Epithelial cell of esophagus (primary cell): ENCODE results near the gene TMEM151B.
"Not testable (repeated sequence)": the region's sequence is repeated elsewhere in the genome, so short reads cannot be mapped to it uniquely, and the experiment has no call there.

Experiments
- DNase-seq: peaks from one replicate; pipeline ENCODE4 v3.0.0; 2010; ENCODE audit warnings: low read depth
- H3K4me3 ChIP-seq: 2 replicates; pipeline ENCODE4 v1.5.1; 2011; ENCODE audit warnings: mild to moderate bottlenecking, low read length, control low read depth
- TF ChIP-seq, protein P1 (sequence below): IDR thresholded peaks from 2 replicates; pipeline ENCODE4 v1.5.1; 2011; ENCODE audit warnings: low read depth, mild to moderate bottlenecking, low read length, control low read depth, inconsistent platforms; ENCODE audit not compliant: insufficient read depth; ENCODE audit errors: missing control alignments

TMEM151B gene

DNA sequence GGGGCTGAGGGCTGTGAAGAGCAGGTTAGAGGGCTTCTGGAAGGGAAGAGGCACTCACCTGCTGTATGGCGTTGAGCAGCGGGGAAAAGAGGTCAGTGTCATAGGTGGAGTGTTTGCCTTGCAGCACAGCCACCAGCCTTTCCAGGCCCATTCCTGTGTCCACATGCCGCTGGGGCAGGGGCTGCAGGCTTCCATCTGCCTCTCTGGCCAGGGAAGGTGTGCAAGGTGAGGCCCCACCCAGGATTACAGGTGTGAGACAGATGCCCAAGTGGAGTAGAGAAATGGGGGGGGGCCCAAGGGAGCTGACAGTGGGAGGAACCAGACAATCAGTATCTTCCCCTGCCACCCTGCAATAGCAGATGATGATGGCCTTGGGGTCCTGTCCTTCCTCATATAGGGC lies 40.0 kb downstream of the TMEM151B start:
- DNase-seq: no peak
- no peak overlapping the region for H3K4me3 ChIP-seq
- TF ChIP-seq, protein P1, sequence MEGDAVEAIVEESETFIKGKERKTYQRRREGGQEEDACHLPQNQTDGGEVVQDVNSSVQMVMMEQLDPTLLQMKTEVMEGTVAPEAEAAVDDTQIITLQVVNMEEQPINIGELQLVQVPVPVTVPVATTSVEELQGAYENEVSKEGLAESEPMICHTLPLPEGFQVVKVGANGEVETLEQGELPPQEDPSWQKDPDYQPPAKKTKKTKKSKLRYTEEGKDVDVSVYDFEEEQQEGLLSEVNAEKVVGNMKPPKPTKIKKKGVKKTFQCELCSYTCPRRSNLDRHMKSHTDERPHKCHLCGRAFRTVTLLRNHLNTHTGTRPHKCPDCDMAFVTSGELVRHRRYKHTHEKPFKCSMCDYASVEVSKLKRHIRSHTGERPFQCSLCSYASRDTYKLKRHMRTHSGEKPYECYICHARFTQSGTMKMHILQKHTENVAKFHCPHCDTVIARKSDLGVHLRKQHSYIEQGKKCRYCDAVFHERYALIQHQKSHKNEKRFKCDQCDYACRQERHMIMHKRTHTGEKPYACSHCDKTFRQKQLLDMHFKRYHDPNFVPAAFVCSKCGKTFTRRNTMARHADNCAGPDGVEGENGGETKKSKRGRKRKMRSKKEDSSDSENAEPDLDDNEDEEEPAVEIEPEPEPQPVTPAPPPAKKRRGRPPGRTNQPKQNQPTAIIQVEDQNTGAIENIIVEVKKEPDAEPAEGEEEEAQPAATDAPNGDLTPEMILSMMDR: no peak

DNA sequence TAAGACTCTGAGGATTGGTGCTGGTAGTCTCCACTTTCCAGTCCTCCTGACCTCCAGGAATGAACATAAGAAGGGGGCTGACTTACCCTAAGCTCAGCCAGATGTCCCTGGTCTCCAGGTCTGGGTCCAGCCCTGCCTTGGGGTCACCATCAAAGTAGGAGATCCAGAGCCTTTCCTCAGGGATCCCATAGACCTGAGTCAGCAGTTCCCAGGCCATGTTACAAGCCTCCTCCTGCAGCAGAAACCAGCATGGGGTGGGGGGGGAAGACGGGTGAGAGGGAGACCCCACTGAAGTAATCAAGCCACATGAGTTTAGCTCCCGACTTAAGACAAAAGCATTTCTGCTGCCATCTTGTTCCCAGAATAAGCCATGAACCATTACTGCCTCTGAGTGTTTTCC lies 41.1 kb downstream of the TMEM151B start:
- TF ChIP-seq, protein P1: no peak
- no peak for DNase-seq

DNA sequence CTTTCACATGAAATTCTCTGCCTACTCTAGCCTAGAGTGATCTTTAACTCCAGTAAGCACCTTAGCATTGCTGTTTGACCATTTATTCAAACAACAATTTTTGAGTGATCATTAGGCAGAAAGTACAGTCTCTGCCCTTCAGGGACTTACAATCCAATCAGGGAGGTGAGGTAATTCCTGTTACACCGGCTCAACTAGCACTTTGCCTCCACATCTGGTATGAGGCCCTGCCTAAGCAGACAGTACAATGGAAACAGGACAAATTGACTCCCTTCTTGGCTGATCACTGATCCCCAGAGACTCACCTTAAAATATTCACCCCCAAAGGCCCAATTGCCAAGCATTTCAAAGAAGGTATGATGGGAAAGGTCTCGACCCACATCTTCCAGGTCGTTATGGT lies 41.5 kb downstream of the TMEM151B start:
- TF ChIP-seq, protein P1: no peak
- H3K4me3 ChIP-seq: peak overlapping the region; percentile 85
- DNase-seq: peak; percentile 51

More for the DNA sequence above, 41.1 kb downstream of the TMEM151B start:
- H3K4me3 ChIP-seq: no peak overlapping the region

DNA sequence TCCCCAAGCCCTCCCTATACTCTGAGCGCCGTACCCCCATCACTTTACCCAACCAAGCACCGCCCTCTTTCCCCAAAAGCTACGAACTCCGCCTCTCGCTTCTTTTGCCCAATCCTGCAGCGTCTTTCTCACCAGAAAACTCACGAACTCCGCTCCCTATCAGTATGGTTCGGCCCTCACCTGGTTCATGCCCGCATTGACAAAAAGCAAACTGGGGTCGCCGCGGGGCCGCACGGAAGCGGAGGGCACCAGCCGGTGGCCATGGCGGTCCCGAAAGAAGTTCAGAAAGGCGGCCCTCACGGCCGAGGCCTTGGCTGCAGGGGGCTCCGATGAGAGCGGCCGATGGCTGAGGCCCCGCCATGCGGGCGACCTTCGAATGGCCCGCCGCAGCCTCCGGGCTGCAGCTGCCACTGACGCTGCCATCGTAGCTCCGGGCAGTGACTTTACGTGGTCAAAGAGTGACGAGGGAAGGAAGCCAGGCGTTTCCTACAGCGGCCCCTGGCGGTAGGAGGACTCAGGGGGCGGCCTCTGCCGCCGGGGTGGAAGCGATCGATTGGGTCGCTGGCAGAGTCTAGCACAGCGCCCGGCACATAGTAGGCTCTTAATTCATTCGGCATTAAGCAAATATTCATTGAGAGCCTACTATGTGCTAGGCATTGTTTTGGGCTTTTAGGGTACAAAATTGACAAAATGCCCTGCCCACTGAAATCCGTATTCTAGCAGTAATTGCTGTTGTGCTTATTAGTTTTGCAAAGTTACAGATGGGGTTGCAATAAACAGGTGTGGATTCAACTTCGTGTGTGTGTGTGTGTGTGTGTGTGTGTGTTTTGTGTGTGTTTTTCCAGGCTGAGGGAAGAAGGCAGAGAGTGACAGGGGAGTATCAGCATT lies 42.9 kb downstream of the TMEM151B start, which contains the start of gene AARS2:
Gene AARS2 (minus strand): TSS at position 447 of the 888 bp plus-strand sequence. CDS start 24 bp downstream, at position 423.
- TF ChIP-seq, protein P1: peak; percentile 97
- peak; percentile 83 for DNase-seq
- H3K4me3 ChIP-seq: peak within 1 kb of the TSS; percentile 85

DNA sequence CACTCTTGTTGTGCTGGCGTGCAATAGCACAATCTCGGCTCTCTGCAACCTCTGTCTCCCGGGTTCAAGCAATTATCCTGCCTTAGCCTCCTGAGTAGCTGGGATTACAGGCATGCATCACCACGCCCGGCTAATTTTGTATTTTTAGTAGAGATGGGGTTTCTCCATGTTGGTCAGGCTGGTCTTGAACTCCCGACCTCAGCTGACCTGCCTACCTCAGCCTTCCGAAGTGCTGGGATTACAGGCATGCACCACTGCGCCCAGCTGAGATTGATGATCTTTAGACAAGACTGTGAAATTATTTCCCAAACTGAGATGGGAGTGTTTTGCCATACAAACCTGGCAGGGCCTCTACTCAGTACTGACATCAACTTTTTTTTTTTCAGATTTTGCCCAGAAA lies 44.4 kb downstream of the TMEM151B start:
- not testable (repeated sequence) for DNase-seq, H3K4me3 ChIP-seq

DNA sequence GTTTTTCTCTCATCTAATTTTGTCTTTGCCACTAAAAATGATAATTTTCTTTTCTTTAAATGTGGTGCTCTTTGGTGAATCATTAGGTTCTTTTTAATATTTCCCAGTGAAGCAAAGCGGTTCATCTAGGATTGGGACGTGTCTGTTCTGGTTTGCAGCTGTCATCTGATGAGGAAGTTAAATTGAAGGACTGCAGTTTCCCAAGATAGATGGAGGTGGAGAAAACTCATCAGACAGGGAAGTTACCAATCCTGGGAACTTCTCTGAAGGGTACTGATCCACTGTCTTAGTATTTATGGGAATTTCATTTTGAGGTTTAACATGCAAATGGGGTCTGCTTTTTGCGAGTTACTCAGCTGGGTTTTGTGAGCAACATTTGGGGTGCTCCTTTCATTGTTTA lies 45.3 kb downstream of the TMEM151B start:
- TF ChIP-seq, protein P1: no peak
- H3K4me3 ChIP-seq: no peak overlapping the region
- DNase-seq: peak; percentile 65

DNA sequence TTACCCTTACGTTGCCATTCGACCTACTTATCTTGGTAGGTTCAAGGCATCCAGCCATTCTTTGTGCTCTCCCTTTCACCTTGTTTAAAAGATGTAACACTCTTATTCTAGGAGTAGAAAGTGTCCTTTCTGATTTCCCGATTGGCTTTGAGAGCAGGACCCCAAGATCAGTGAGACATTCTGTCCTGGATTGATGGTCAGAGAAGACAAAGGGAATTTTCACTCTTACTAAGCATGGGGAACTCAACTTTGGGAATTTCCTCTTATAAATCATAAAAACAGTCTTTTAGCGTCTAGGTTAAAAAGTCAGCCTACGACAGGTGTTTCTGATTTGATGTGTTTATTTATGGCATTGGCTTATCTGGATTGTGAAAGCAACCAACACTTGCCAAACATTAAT lies 45.7 kb downstream of the TMEM151B start:
- H3K4me3 ChIP-seq: no peak overlapping the region
- TF ChIP-seq, protein P1: no peak
- DNase-seq: no peak
